Vagina (tissue), 2 donors: ENCODE measurements around the gene SLC2A9.

ENCODE experiments used
- CTCF ChIP-seq, 3 experiments: fragments of 450-650 bp in 2 of 3; fragments of 200-600 bp in 1 of 3; sonication (generic) in 1 of 3; IDR thresholded peaks; one replicate each; pipeline ENCODE4 v1.5.1; 2017 to 2019; ENCODE audit warnings: antibody characterized with exemption in 3 of 3, mild to moderate bottlenecking in 2 of 3, moderate library complexity in 2 of 3
- POLR2A ChIP-seq, 2 donors: fragments of 450-650 bp; IDR thresholded peaks; one replicate each; pipeline ENCODE4 v1.6.1; 2017; ENCODE audit warnings: antibody characterized with exemption in 2 of 2, mild to moderate bottlenecking in 2 of 2, moderate library complexity in 2 of 2

GRCh38 chr4:10023050-10023419 is 1.7 kb upstream of the SLC2A9 start:
- TF ChIP-seq CTCF (IDR thresholded peaks at IDR 0.05): no peak
- no peak for TF ChIP-seq POLR2A (IDR thresholded peaks at IDR 0.05)
